PC-9 (cell line): ENCODE results near the gene FAM117A. TPM values are rescaled to one million over a fixed set of nuclear protein-coding genes. Genes with fewer than 3 reads are reported as not detected.

Experiments used
- BruUV-seq: library from RNA; stranded (reverse); fragments of 400-500 nt; replicated peaks from 2 replicates; lab custom pipeline; 2021; lab: Mats Ljungman, UMichigan
- CTCF ChIA-PET: fragments of 300-600 bp; sonication (Branson Sonifier 250); formaldehyde crosslinking; loops from one replicate; lab custom pipeline; 2022; ENCODE audit warnings: antibody characterized with exemption; lab: Charles Lee
- POLR2A ChIA-PET: fragments of 300-600 bp; sonication (Branson Sonifier 250); formaldehyde crosslinking; loops from one replicate; lab custom pipeline; 2022; ENCODE audit warnings: antibody characterized with exemption; ENCODE audit not compliant: unreplicated experiment; lab: Charles Lee
- DNase-seq, 2 experiments: peaks; one replicate each; pipeline versions ENCODE4 v3.0.0 to v3.0.0-alpha.2; 2015 to 2022; ENCODE audit warnings: mixed read lengths in 1 of 2
- H2AFZ ChIP-seq: fragments of 200-600 bp; sonication (generic); 2 replicates; pipeline ENCODE4 v1.8.1; 2017; ENCODE audit warnings: antibody characterized with exemption
- H3F3A ChIP-seq: fragments of 200-600 bp; sonication (generic); 2 replicates; pipeline ENCODE4 v1.8.1; 2017; ENCODE audit warnings: antibody characterized with exemption, mild to moderate bottlenecking, low read depth; ENCODE audit not compliant: insufficient read depth
- H3K27ac ChIP-seq: fragments of 200-600 bp; sonication (generic); 2 replicates; pipeline ENCODE4 v1.6.1; 2016; ENCODE audit warnings: mixed run types
- H3K27me3 ChIP-seq: fragments of 200-600 bp; sonication (generic); 2 replicates; pipeline ENCODE4 v1.6.1; 2016; ENCODE audit warnings: low read depth, mixed run types; ENCODE audit not compliant: insufficient read depth
- H3K36me3 ChIP-seq: fragments of 200-600 bp; sonication (generic); 2 replicates; pipeline ENCODE4 v1.6.1; 2016; ENCODE audit warnings: low read depth, mixed run types
- H3K4me1 ChIP-seq: fragments of 200-600 bp; sonication (generic); replicated peaks from 2 replicates; pipeline ENCODE4 v1.6.1; 2016; ENCODE audit warnings: mixed run types; ENCODE audit not compliant: insufficient read depth
- H3K4me2 ChIP-seq: fragments of 200-600 bp; sonication (generic); 2 replicates; pipeline ENCODE4 v1.6.1; 2017; ENCODE audit warnings: mixed run types
- H3K4me3 ChIP-seq: fragments of 200-600 bp; sonication (generic); 2 replicates; pipeline ENCODE4 v1.6.1; 2016; ENCODE audit warnings: mixed run types
- H3K79me2 ChIP-seq: fragments of 200-600 bp; sonication (generic); 2 replicates; pipeline ENCODE4 v1.6.1; 2017; ENCODE audit warnings: low read depth, mixed run types
- H3K9me2 ChIP-seq: fragments of 200-600 bp; sonication (generic); 2 replicates; pipeline ENCODE4 v1.8.1; 2017; ENCODE audit warnings: mild to moderate bottlenecking; ENCODE audit not compliant: insufficient read depth
- H3K9me3 ChIP-seq: fragments of 200-600 bp; sonication (generic); 2 replicates; pipeline ENCODE4 v1.8.1; 2016; ENCODE audit warnings: low read depth; ENCODE audit not compliant: insufficient read depth
- H4K20me1 ChIP-seq: fragments of 200-600 bp; sonication (generic); 2 replicates; pipeline ENCODE4 v1.8.1; 2017; ENCODE audit not compliant: insufficient read depth
- EZH2 ChIP-seq: fragments of 200-600 bp; sonication (generic); IDR thresholded peaks from 2 replicates; pipeline ENCODE4 v1.8.0; 2017; ENCODE audit warnings: antibody characterized with exemption, low read depth
- intact Hi-C: fragments of 100-400 bp; cut with micrococcal nuclease; formaldehyde crosslinking; loops from one replicate; pipeline ENCODE4 v1.10.0; 2022; ENCODE audit not compliant: unreplicated experiment
- total RNA-seq: library from RNA; stranded (reverse); gene quantifications from 2 replicates; pipeline ENCODE4 v1.2.3, GENCODE V29; 2021
- TF ChIP-seq, protein P1 (sequence below): fragments of 200-600 bp; sonication (generic); conservative IDR thresholded peaks from 2 replicates; pipeline ENCODE4 v1.6.1; 2017; ENCODE audit warnings: mixed run types, antibody characterized with exemption, mild to moderate bottlenecking, moderate library complexity

Gene FAM117A
- total RNA-seq, 1 experiment from 2014 or later, result 15.0 TPM

DNA sequence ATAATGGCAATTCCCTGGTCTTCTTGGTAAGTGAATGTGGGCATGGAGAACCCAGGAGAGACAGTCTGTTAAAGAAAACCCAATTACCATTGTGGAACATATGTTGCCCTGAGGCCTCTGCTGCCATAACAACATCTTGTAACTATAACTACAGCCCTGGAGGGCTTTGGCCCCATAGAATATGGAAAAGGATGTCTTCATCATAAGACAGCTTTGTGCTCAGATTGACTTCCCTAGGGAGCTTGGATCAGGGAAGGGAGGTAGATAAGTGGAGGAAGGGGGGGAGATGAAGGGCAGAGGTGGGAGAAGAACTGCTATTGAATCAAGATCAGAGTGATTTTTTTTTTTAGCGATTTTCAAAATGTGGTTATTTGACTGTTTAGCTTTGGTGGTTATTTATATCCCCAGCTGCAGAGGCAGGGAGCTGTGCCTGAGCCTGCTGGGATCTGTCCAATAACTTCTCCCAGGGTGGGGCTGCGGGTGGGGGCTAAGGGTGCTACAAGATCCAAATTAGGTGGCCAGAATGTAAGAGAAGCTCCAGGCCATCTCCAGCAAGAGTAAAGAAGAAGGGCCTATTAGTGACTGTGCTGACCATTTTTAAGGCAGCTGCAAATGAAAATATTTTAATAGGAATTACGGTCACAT lies 19.3 kb upstream of the FAM117A start:
- intact Hi-C loops, result loop anchor here (10.0 kb wide), 1 partner anchor 208 kb away; the partner anchor contains the start of gene NXPH3
- no peak for DNase-seq
- Histone ChIP-seq H3K9me3 (no peaks in the 10 kb centered on the region), H3K9me2 (no peaks in the 10 kb centered on the region), H3K27me3 (peaks cover 8% of the 10 kb centered on the region; the same call in 1 of the 2 replicates), H3K4me2 (no peak overlapping the region), H3F3A (no peaks in the 10 kb centered on the region; the same call in 1 of the 2 replicates), H3K27ac (no peak overlapping the region), H2AFZ (no peak overlapping the region), H4K20me1 (no peaks in the 10 kb centered on the region), H3K79me2 (no peaks in the 10 kb centered on the region), H3K4me1 (peaks cover 10% of the 10 kb centered on the region), H3K4me3 (no peak overlapping the region), H3K36me3 (no peaks in the 10 kb centered on the region)
- ChIA-PET CTCF (interaction anchor here (0.6 kb wide), 1 partner anchor 206 kb away, joined by 3 read pairs; no protein-coding TSS in a partner anchor), POLR2A (no interaction called here)
- no peak for TF ChIP-seq EZH2
- TF ChIP-seq, protein P1, sequence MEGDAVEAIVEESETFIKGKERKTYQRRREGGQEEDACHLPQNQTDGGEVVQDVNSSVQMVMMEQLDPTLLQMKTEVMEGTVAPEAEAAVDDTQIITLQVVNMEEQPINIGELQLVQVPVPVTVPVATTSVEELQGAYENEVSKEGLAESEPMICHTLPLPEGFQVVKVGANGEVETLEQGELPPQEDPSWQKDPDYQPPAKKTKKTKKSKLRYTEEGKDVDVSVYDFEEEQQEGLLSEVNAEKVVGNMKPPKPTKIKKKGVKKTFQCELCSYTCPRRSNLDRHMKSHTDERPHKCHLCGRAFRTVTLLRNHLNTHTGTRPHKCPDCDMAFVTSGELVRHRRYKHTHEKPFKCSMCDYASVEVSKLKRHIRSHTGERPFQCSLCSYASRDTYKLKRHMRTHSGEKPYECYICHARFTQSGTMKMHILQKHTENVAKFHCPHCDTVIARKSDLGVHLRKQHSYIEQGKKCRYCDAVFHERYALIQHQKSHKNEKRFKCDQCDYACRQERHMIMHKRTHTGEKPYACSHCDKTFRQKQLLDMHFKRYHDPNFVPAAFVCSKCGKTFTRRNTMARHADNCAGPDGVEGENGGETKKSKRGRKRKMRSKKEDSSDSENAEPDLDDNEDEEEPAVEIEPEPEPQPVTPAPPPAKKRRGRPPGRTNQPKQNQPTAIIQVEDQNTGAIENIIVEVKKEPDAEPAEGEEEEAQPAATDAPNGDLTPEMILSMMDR, result no peak
- BruUV-seq, result no TSS peak

DNA sequence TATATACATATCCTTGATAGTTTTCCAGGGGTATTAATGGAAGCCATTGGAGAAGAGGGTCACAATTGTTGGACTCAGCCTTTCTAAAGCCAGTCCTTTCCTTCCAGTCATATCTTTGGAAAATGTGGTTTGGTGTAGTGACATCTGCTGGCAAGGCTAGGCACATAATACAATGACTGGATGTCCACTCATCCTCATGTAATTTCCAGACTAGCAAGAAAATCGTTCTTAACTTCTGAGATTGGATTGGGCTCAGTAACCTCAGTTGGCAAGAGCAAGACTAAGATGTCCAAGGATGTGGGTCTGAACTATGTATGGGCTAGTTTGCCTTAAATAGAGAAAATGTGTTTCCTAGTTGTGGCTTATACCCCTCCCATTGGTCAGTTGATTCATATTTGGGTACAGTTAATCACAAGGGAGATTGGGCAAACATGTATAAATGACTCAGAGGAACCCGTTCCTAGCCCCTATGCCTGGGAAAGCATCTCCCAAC lies 15.9 kb upstream of the FAM117A start:
- no peak overlapping the region for H2AFZ ChIP-seq
- BruUV-seq, result no TSS peak
- POLR2A ChIA-PET, result no interaction called here

DNA sequence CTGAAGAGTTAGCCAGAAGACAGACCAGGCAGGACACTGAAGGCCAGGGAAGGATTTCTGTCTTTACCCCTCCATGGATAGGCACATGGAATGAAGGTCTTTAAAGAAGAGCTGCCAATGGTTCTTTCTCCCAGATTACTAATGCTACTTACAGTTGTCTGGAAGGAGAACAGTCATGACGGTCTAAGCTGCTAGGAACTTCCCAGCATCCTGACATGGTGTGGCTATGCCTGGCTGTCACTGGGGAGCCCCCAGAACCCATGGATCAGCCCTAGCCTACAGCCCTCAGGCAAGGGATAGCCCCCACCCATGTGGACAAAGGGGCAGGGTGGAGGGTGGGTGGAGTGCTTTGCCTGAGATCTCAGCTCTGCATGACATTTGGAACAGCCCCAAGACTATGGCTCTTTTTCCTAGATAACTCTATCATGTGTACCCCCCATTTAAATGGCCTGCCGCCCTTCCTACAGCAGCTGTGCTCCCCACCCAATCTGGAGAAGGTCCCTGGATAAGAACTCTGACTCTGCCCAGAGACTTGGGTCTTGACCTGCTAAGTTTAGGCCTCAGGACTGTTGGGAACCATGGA lies 15.3 kb upstream of the FAM117A start:
- no peaks in the 10 kb centered on the region for H3K36me3 ChIP-seq
- H3K9me2 ChIP-seq, result no peaks in the 10 kb centered on the region
- H3K4me2 ChIP-seq, result no peak overlapping the region
- no peak for TF ChIP-seq EZH2
- TF ChIP-seq, protein P1, result no peak
- intact Hi-C loops, result no loop called here
- H3K4me1 ChIP-seq, result no peaks in the 10 kb centered on the region
- no peaks in the 10 kb centered on the region; the same call in 1 of the 2 replicates for H3F3A ChIP-seq
- H4K20me1 ChIP-seq, result no peaks in the 10 kb centered on the region
- no peak for DNase-seq
- H3K79me2 ChIP-seq, result no peaks in the 10 kb centered on the region
- H3K9me3 ChIP-seq, result no peaks in the 10 kb centered on the region
- no TSS peak for BruUV-seq
- ChIA-PET CTCF (no interaction called here), POLR2A (no interaction called here)
- peaks cover 18% of the 10 kb centered on the region; the same call in 1 of the 2 replicates for H3K27me3 ChIP-seq
- no peak overlapping the region for H3K4me3 ChIP-seq
- H3K27ac ChIP-seq, result no peak overlapping the region
- no peak overlapping the region for H2AFZ ChIP-seq

More for the DNA sequence above, 15.9 kb upstream of the FAM117A start:
- Histone ChIP-seq H3K4me1 (no peaks in the 10 kb centered on the region), H3K36me3 (no peaks in the 10 kb centered on the region), H3K9me3 (no peaks in the 10 kb centered on the region), H4K20me1 (no peaks in the 10 kb centered on the region), H3K9me2 (no peaks in the 10 kb centered on the region), H3K4me2 (no peak overlapping the region), H3K4me3 (no peak overlapping the region), H3F3A (no peaks in the 10 kb centered on the region; the same call in 1 of the 2 replicates), H3K79me2 (no peaks in the 10 kb centered on the region), H3K27ac (no peak overlapping the region), H3K27me3 (peaks cover 18% of the 10 kb centered on the region; the same call in 1 of the 2 replicates)
- CTCF ChIA-PET, result no interaction called here
- intact Hi-C loops, result loop anchor here (10.0 kb wide), 1 partner anchor 205 kb away; the partner anchor contains the start of gene NXPH3
- peak; percentile 6 to 55 for DNase-seq
- TF ChIP-seq, protein P1, result peak; percentile 68
- TF ChIP-seq EZH2, result no peak
